WI38 (cell line): ENCODE measurements around the gene LRP1B.

Experiments used
- H3K4me3 ChIP-seq: 2 replicates; pipeline ENCODE4 v1.5.1; 2011; ENCODE audit warnings: low read depth, mild to moderate bottlenecking, control low read depth, low read length
- TF ChIP-seq, protein P1 (sequence below): IDR thresholded peaks from 2 replicates; pipeline ENCODE4 v1.5.1; 2012; ENCODE audit warnings: low read depth, mild to moderate bottlenecking, control low read depth, low read length

Gene LRP1B

DNA sequence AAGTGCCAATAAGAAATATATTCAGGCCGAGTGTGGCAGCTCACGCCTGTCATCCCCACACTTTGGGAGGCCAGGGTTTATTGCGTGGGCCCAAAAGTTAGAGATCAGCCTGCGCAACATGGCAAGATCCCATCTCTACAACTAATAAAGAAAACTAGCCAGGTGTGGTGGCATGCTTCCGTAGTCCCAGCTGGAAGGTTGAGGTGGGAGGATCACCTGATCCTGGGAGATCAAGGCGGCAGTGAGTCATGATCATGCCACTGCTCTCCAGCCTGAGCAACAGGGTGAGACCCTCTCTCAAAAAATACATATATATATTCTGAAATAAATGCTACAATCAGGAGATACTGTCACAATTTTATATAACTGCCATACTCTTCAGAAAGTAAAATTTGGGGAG is 1745.9 kb downstream of the LRP1B start:
- no peak overlapping the region for H3K4me3 ChIP-seq
- TF ChIP-seq, protein P1, sequence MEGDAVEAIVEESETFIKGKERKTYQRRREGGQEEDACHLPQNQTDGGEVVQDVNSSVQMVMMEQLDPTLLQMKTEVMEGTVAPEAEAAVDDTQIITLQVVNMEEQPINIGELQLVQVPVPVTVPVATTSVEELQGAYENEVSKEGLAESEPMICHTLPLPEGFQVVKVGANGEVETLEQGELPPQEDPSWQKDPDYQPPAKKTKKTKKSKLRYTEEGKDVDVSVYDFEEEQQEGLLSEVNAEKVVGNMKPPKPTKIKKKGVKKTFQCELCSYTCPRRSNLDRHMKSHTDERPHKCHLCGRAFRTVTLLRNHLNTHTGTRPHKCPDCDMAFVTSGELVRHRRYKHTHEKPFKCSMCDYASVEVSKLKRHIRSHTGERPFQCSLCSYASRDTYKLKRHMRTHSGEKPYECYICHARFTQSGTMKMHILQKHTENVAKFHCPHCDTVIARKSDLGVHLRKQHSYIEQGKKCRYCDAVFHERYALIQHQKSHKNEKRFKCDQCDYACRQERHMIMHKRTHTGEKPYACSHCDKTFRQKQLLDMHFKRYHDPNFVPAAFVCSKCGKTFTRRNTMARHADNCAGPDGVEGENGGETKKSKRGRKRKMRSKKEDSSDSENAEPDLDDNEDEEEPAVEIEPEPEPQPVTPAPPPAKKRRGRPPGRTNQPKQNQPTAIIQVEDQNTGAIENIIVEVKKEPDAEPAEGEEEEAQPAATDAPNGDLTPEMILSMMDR = no peak

DNA sequence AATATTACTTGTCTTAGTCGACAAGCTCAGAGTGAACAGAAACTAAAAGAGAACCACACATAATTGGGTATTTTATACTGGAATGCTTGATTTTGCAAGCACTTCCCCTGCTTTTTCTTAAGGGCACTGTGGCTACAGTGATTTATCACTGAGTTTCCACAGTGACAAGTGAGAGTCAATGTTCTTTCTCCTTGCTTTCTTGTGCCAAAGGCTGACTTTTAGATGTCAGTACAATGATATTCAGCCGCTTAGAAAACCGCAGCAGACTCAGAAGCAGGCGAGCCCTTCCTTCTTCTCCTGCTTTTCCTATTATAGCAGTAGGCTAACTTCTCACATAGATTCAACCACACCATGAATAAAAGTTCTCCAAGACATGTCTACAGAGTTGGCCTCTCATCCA is 1747.0 kb downstream of the LRP1B start:
- no peak overlapping the region for H3K4me3 ChIP-seq
- TF ChIP-seq, protein P1 = no peak

DNA sequence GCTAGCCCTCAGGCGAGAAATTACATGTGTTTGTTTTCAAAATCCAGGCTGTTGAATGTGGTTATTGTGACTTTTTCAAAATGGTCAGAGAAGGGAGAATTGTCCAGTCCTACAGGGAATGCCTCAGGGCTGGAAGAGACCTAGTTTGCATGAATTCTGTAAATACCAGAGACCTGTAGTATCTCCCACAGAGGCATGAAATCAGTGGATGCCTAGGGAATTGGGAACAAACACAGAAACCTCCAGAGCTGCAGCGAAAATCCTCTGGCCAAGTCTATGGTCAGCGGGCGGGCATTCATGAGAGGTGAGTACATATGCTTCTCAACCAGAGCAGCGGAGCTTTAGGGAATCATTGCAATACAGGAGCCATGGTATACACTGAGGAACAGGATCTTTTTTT is 1754.1 kb downstream of the LRP1B start:
- H3K4me3 ChIP-seq = no peak overlapping the region
- TF ChIP-seq, protein P1 = no peak

DNA sequence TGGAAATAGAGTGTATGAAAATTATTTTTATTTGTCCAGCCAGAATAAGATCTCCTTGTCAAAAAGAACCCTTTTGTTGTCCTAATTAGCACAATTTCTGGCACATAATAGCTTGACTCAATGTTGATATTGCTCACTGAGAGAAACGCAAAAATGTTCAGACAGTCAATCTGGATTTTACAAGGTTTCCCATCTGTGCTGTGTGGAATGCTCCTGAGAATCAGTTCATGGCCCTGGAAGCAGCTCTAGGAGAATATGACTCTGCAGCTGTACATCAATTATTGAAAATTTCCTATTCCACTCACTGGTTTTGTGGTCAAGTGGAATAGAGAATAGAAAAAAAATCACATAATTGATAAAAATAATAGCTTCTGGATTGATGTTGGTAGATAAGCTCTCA is 1767.7 kb downstream of the LRP1B start:
- TF ChIP-seq, protein P1 = no peak

DNA sequence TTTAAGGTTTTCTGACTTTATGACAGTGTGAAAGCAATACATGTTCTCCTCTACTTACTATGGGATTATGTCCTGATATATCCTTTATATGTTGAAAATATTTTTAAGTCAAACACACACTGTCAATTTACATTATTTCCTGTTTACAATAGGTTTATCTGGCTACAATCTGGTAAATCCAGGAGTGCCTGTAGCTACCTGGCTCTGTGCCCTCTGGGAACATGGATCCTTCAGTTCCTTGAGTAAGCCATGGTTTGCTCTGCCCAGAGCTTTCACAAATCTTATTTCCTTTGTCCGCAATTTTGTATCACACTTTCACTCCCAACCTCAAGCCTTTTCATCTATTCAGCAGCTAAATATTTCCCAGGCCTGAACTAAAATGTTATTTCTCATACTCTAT is 1768.5 kb downstream of the LRP1B start:
- TF ChIP-seq, protein P1 = no peak
- no peak overlapping the region for H3K4me3 ChIP-seq

More for the DNA sequence above, 1767.7 kb downstream of the LRP1B start:
- no peak overlapping the region for H3K4me3 ChIP-seq

DNA sequence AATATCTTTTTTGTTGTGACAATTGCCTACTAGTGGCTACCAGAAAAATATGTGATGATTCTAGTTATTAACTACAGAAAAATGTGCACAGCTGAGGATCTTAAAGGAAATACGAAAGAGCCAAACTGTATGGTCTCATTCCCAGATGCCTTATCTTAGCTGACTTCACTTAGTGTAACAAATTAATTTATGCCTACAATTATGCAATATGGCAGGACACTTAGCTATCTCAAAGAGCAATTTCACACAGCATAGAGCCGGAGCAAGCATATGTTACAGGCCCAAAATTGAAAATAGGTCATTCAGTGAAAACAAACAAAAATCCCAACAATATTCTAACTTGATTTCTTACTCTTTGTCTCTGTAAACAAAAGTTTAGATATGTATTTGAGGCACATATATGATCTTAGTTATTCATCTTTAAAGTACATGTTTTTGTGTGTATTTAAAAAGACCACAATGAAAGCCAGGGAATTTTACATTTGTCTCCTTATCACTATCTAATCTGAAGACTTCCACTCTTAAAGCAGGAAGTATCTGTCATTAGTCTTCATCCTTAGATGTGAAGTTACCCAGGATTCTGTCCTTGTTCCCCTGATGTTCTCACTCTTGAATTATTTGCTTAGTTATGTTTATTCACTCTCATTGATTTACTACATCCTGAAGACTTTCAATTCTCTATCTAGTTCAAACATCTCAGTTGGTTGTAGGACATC is 1771.6 kb downstream of the LRP1B start:
- TF ChIP-seq, protein P1 = no peak
- H3K4me3 ChIP-seq = no peak overlapping the region

DNA sequence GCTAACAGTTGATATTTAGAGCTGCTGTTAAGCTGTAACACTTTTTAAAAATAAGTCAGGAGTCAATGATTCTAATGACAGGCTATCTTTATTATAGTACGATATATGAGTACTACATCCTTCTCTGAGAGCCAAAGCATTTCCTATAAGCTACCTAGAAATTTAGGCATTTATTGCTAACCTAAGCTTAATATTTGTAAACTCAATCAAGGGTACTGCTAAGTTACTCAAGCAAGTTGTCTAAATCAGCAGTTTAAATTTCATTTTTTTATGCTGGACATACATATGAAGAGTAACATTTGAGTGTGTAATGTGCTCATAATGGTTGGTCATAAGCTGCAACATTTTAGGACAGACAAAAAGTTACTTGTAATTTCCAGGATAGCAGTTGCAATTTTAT is 1774.1 kb downstream of the LRP1B start:
- TF ChIP-seq, protein P1 = no peak
- no peak overlapping the region for H3K4me3 ChIP-seq
